HepG2 (cell line): ENCODE results near the gene KCNJ6. TPM values are rescaled to one million over a fixed set of nuclear protein-coding genes. Genes with fewer than 3 reads are reported as not detected.

Source experiments
- ATAC-seq: fragments of 200-7000 bp; cut with Tn5 transposase; 3 replicates; pipeline ENCODE4 v1.9.1; 2020; ENCODE audit warnings: mild to moderate bottlenecking, moderate library complexity
- BruUV-seq: library from RNA; stranded (reverse); fragments of 400-500 nt; replicated peaks from 2 replicates; lab custom pipeline; 2021; lab: Mats Ljungman, UMichigan
- CTCF ChIA-PET: fragments of 300-600 bp; formaldehyde crosslinking; extraction: SDS; loops from one replicate; lab custom pipeline; 2021; ENCODE audit warnings: low total read pairs, inconsistent platforms, low intra/inter-chr PET ratio; lab: Yijun Ruan, JAX
- POLR2A ChIA-PET: fragments of 350-600 bp; sonication (Branson Sonifier 250); formaldehyde crosslinking; loops from one replicate; lab custom pipeline; 2020; ENCODE audit warnings: antibody characterized with exemption, inconsistent platforms; lab: Yijun Ruan, JAX
- DNase-seq: peaks from one replicate; pipeline ENCODE4 v3.0.0-alpha.2; 2015; ENCODE audit warnings: low spot score
- FAIRE-seq: peaks from 3 replicates; lab custom pipeline; 2011; peaks lifted over from hg19 to GRCh38; lab: Jason Lieb, UNC
- H2AFZ ChIP-seq: one replicate; pipeline ENCODE4 v1.6.1; 2011; ENCODE audit warnings: low read length, inconsistent platforms
- H3K27ac ChIP-seq: fragments of 300-600 bp; 3 replicates; pipeline ENCODE4 v1.8.0; 2011; ENCODE audit warnings: mixed run types, mild to moderate bottlenecking, mixed read lengths, low read length, inconsistent platforms; ENCODE audit not compliant: insufficient read depth; ENCODE audit errors: extremely low read length
- H3K27me3 ChIP-seq, 2 experiments: fragments of 200-600 bp in 1 of 2; 2 replicates in 1 of 2; 3 replicates in 1 of 2; pipeline versions ENCODE4 v1.6.0 to v1.8.0; 2011; ENCODE audit warnings: low read length in 2 of 2, mild to moderate bottlenecking in 2 of 2, moderate library complexity in 2 of 2, inconsistent platforms in 1 of 2; ENCODE audit not compliant: insufficient read depth in 2 of 2, control insufficient read depth in 1 of 2
- H3K36me3 ChIP-seq, 2 experiments: fragments of 200-600 bp in 1 of 2; replicated peaks in 1 of 2; 2 replicates in 1 of 2; 3 replicates in 1 of 2; pipeline versions ENCODE4 v1.5.1 to v1.8.0; 2011; ENCODE audit warnings: low read length in 2 of 2, inconsistent platforms in 1 of 2; ENCODE audit not compliant: insufficient read depth in 2 of 2, control insufficient read depth in 1 of 2
- H3K4me1 ChIP-seq: 2 replicates; pipeline ENCODE4 v1.5.1; 2012; ENCODE audit warnings: low read length, inconsistent platforms; ENCODE audit not compliant: insufficient read depth
- H3K4me2 ChIP-seq: 2 replicates; pipeline ENCODE4 v1.6.0; 2011; ENCODE audit warnings: low read depth, low read length, inconsistent platforms
- H3K4me3 ChIP-seq, 3 experiments: fragments of 200-600 bp in 1 of 3; sonication (generic), shearing (Covaris generic) in 1 of 3; replicated peaks in 1 of 3; 2 replicates each; pipeline ENCODE4 v1.5.1; 2011 to 2016; ENCODE audit warnings: low read length in 3 of 3, inconsistent platforms in 2 of 3, low read depth in 2 of 3, mild to moderate bottlenecking in 2 of 3, control low read depth in 1 of 3, mixed read lengths in 1 of 3; ENCODE audit not compliant: insufficient read depth in 1 of 3
- H3K79me2 ChIP-seq: one replicate; pipeline ENCODE4 v1.6.1; 2011; ENCODE audit warnings: low read length, inconsistent platforms; ENCODE audit not compliant: insufficient read depth
- H3K9ac ChIP-seq: 2 replicates; pipeline ENCODE4 v1.6.0; 2011; ENCODE audit warnings: mild to moderate bottlenecking, low read depth, low read length, inconsistent platforms; ENCODE audit not compliant: insufficient read depth
- H3K9me3 ChIP-seq: 2 replicates; pipeline ENCODE4 v1.5.1; 2012; ENCODE audit warnings: mild to moderate bottlenecking, low read length
- H4K20me1 ChIP-seq: 2 replicates; pipeline ENCODE4 v1.6.0; 2011; ENCODE audit warnings: inconsistent platforms, mild to moderate bottlenecking, low read length, moderate library complexity; ENCODE audit not compliant: insufficient read depth
- ATRX ChIP-seq: sonication (generic); formaldehyde crosslinking; IDR thresholded peaks from 2 replicates; pipeline ENCODE4 v1.4.0; 2020; ENCODE audit warnings: missing genetic modification reagents, borderline replicate concordance
- HNRNPK ChIP-seq: fragments of 200-400 bp; formaldehyde crosslinking; IDR thresholded peaks from 2 replicates; pipeline ENCODE4 v1.6.1; 2018; ENCODE audit warnings: low read length, low read depth, moderate library complexity, mild to moderate bottlenecking; ENCODE audit not compliant: poor library complexity, severe bottlenecking
- KLF12 ChIP-seq: sonication (generic); formaldehyde crosslinking; IDR thresholded peaks from 2 replicates; pipeline ENCODE4 v1.4.0; 2020; ENCODE audit warnings: missing genetic modification reagents, borderline replicate concordance
- KLF15 ChIP-seq: sonication (generic); formaldehyde crosslinking; IDR thresholded peaks from 2 replicates; pipeline ENCODE4 v1.8.1; 2023; ENCODE audit warnings: borderline replicate concordance, mild to moderate bottlenecking, inconsistent platforms, missing genetic modification reagents, mixed read lengths
- PREB ChIP-seq: sonication (generic); formaldehyde crosslinking; IDR thresholded peaks from 2 replicates; pipeline ENCODE4 v1.4.0; 2020; ENCODE audit warnings: missing genetic modification reagents
- TOE1 ChIP-seq: sonication (generic); formaldehyde crosslinking; IDR thresholded peaks from 2 replicates; pipeline ENCODE4 v1.4.0; 2020; ENCODE audit warnings: mild to moderate bottlenecking, missing genetic modification reagents
- U2AF2 ChIP-seq: fragments of 200-400 bp; formaldehyde crosslinking; IDR thresholded peaks from 2 replicates; pipeline ENCODE4 v1.6.1; 2017; ENCODE audit warnings: low read depth, mild to moderate bottlenecking, low read length
- ZNF530 ChIP-seq: sonication (generic); formaldehyde crosslinking; IDR thresholded peaks from 2 replicates; pipeline ENCODE4 v1.5.0; 2020; ENCODE audit warnings: low read depth, mild to moderate bottlenecking, missing genetic modification reagents
- ZNF574 ChIP-seq: sonication (generic); formaldehyde crosslinking; IDR thresholded peaks from 2 replicates; pipeline ENCODE4 v1.4.0; 2020; ENCODE audit warnings: missing genetic modification reagents
- ZNF652 ChIP-seq: IDR thresholded peaks from 2 replicates; pipeline ENCODE4 v1.6.1; 2016; ENCODE audit warnings: low read depth, borderline replicate concordance
- ZNF703 ChIP-seq: sonication (generic); formaldehyde crosslinking; IDR thresholded peaks from 2 replicates; pipeline ENCODE4 v1.5.1; 2020; ENCODE audit warnings: missing genetic modification reagents, mild to moderate bottlenecking, moderate library complexity, borderline replicate concordance
- ZNF776 ChIP-seq: sonication (generic); formaldehyde crosslinking; IDR thresholded peaks from 2 replicates; pipeline ENCODE4 v1.4.0; 2020; ENCODE audit warnings: mild to moderate bottlenecking, missing genetic modification reagents
- WGBS: methylation state at CpG from one replicate; pipeline ENCODE4 v1.1.6; 2017; ENCODE audit warnings: low lambda C conversion rate; 5-methylcytosine and 5-hydroxymethylcytosine counted together
- in situ Hi-C: cut with HindIII; loops from 2 replicates; pipeline ENCODE4 v1.10.0; 2017; ENCODE audit warnings: low pct_unique_long_range_greater_than_20kb; ENCODE audit not compliant: extremely low pct_ligation_motif_present
- intact Hi-C: fragments of 100-400 bp; cut with micrococcal nuclease; formaldehyde crosslinking; loops from one replicate; pipeline ENCODE4 v1.10.0; 2022; ENCODE audit not compliant: unreplicated experiment
- polyA plus RNA-seq, 8 experiments: library from polyadenylated mRNA; depleted of rRNA in 3 of 8; stranded (reverse) in 7 of 8; unstranded in 1 of 8; fragments of >200 nt; fragmentation: Illumina TruSeq in 4 of 8; extraction: Trizol in 4 of 8; gene quantifications; 2 replicates each; pipeline versions ENCODE4 v1.2.1 to v1.2.3, GENCODE V29; 2011 to 2016; ENCODE audit warnings: low read depth in 4 of 8, missing spikeins in 1 of 8, mixed read lengths in 1 of 8; ENCODE audit not compliant: insufficient read depth in 1 of 8
- total RNA-seq, 5 experiments: library from RNA; depleted of rRNA; stranded (reverse); fragments of >200 nt; fragmentation: Illumina TruSeq; extraction: Trizol; gene quantifications; 2 replicates each; pipeline ENCODE4 v1.2.3, GENCODE V29; 2016; ENCODE audit warnings: low read depth in 1 of 5

KCNJ6 gene
- total and polyA plus RNA-seq, 2 of the 13 experiments (the other 11 are each of a cell fraction or from before 2014, with no cell fraction given): not detected

- no TSS peak for BruUV-seq
- DNase-seq: no peak
- 72% methylated on average over 6 of the region's 6 CpGs for WGBS
- no peak overlapping the region for H2AFZ ChIP-seq
- CTCF ChIA-PET: no interaction called here
- POLR2A ChIA-PET: no interaction called here
- TF ChIP-seq ZNF652 (no peak), U2AF2 (no peak), KLF12 (no peak), ZNF703 (no peak), ZNF776 (CRISPR knock-in tag) (no peak), KLF15 (CRISPR knock-in tag) (no peak), ZNF530 (CRISPR knock-in tag) (no peak), HNRNPK (no peak), PREB (CRISPR knock-in tag) (no peak), ATRX (CRISPR knock-in tag) (no peak), TOE1 (CRISPR knock-in tag) (no peak), ZNF574 (no peak)
- TF ChIP-seq, all 625 proteins: peak for 0
- Histone ChIP-seq H3K79me2 (no peaks in the 10 kb centered on the region), H3K4me3 (no peak overlapping the region), H3K4me2 (no peak overlapping the region), H3K36me3 (no peaks in the 10 kb centered on the region), H3K4me1 (peaks cover 13% of the 10 kb centered on the region), H3K9me3 (no peaks in the 10 kb centered on the region), H4K20me1 (no peaks in the 10 kb centered on the region), H3K27me3 (no peaks in the 10 kb centered on the region), H3K9ac (no peak overlapping the region), H3K27ac (no peak overlapping the region)
- FAIRE-seq (no peak), ATAC-seq (no peak)
- in situ Hi-C loops (no loop called here), intact Hi-C loops (no loop called here)
Measured at GRCh38 chr21:37682966-37683365, 233.3 kb downstream of the KCNJ6 start.
